ENCODE data around the gene MYCBP.
"Not testable (repeated sequence)": the region's sequence is repeated elsewhere in the genome, so short reads cannot be mapped to it uniquely, and the experiment has no call there.

MYCBP gene

DNA sequence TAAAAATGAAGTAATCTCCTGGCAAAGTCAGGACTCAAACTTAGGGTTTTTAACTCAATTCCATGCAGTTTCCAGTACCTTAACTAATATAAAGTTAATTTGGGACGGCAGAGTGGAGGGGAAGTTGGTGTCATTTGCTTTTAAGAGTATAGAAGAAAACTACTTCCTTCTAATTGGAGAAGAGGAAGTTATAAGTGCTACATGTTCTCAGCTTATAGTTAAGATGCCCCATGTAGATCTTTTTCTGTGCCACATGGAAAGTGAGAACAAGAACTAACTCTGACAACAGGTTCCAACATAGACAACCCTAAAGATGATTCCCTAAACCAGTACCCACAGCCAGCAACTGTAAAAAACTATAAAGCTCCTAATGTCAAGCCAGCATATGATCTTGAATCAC lies 25.1 kb downstream of the MYCBP start:
- TF ChIP-seq, protein P1, sequence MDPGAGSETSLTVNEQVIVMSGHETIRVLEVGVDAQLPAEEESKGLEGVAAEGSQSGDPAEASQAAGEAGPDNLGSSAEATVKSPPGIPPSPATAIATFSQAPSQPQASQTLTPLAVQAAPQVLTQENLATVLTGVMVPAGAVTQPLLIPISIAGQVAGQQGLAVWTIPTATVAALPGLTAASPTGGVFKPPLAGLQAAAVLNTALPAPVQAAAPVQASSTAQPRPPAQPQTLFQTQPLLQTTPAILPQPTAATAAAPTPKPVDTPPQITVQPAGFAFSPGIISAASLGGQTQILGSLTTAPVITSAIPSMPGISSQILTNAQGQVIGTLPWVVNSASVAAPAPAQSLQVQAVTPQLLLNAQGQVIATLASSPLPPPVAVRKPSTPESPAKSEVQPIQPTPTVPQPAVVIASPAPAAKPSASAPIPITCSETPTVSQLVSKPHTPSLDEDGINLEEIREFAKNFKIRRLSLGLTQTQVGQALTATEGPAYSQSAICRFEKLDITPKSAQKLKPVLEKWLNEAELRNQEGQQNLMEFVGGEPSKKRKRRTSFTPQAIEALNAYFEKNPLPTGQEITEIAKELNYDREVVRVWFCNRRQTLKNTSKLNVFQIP (CRISPR knock-in tag; IDR thresholded peaks at IDR 0.05; ENCODE audit: borderline replicate concordance, low read depth) = no peak
- no peak for TF ChIP-seq PPARA (CRISPR knock-in tag; IDR thresholded peaks at IDR 0.05; ENCODE audit: borderline replicate concordance)
- TF ChIP-seq ZNF70 (CRISPR knock-in tag; IDR thresholded peaks at IDR 0.05) = no peak
- TF ChIP-seq, protein P2, sequence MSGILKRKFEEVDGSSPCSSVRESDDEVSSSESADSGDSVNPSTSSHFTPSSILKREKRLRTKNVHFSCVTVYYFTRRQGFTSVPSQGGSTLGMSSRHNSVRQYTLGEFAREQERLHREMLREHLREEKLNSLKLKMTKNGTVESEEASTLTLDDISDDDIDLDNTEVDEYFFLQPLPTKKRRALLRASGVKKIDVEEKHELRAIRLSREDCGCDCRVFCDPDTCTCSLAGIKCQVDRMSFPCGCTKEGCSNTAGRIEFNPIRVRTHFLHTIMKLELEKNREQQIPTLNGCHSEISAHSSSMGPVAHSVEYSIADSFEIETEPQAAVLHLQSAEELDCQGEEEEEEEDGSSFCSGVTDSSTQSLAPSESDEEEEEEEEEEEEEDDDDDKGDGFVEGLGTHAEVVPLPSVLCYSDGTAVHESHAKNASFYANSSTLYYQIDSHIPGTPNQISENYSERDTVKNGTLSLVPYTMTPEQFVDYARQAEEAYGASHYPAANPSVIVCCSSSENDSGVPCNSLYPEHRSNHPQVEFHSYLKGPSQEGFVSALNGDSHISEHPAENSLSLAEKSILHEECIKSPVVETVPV (CRISPR knock-in tag; IDR thresholded peaks at IDR 0.05) = no peak
- TF ChIP-seq GLIS3 (CRISPR knock-in tag; IDR thresholded peaks at IDR 0.05) = no peak
- TF ChIP-seq OSR1 (CRISPR knock-in tag; IDR thresholded peaks at IDR 0.05) = no peak
- TF ChIP-seq ZFP30 (CRISPR knock-in tag; IDR thresholded peaks at IDR 0.05) = no peak
- TF ChIP-seq ZC3H10 (CRISPR knock-in tag; IDR thresholded peaks at IDR 0.05) = no peak
- TF ChIP-seq TOX (CRISPR knock-in tag; IDR thresholded peaks at IDR 0.05; ENCODE audit: borderline replicate concordance) = no peak
- no peak for TF ChIP-seq TCF4 (CRISPR knock-in tag; IDR thresholded peaks at IDR 0.05; ENCODE audit: borderline replicate concordance)
- ATAC-seq = no peak

DNA sequence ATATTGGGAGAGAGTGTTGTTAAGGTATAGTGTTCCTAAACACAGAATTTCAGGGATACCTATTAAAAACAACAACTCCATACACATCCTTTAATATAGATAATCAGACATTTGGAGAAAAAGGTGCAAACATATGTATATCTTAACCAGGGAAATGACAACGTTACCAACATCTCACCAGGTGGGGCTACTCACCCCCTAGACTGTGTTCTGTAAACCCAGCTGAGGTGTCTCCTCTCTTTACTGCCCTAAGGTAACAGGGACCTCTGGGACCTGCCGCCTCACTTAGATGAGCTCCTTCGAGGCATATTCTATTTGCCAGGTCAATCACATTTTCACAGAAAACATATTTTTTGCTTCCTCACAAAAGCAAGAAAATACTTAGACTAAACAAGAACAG lies 26.9 kb downstream of the MYCBP start:
- ATAC-seq = no peak
- no peak for TF ChIP-seq ESRRG (CRISPR knock-in tag; IDR thresholded peaks at IDR 0.05)
- TF ChIP-seq, protein P3, sequence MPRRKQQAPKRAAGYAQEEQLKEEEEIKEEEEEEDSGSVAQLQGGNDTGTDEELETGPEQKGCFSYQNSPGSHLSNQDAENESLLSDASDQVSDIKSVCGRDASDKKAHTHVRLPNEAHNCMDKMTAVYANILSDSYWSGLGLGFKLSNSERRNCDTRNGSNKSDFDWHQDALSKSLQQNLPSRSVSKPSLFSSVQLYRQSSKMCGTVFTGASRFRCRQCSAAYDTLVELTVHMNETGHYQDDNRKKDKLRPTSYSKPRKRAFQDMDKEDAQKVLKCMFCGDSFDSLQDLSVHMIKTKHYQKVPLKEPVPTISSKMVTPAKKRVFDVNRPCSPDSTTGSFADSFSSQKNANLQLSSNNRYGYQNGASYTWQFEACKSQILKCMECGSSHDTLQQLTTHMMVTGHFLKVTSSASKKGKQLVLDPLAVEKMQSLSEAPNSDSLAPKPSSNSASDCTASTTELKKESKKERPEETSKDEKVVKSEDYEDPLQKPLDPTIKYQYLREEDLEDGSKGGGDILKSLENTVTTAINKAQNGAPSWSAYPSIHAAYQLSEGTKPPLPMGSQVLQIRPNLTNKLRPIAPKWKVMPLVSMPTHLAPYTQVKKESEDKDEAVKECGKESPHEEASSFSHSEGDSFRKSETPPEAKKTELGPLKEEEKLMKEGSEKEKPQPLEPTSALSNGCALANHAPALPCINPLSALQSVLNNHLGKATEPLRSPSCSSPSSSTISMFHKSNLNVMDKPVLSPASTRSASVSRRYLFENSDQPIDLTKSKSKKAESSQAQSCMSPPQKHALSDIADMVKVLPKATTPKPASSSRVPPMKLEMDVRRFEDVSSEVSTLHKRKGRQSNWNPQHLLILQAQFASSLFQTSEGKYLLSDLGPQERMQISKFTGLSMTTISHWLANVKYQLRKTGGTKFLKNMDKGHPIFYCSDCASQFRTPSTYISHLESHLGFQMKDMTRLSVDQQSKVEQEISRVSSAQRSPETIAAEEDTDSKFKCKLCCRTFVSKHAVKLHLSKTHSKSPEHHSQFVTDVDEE (CRISPR knock-in tag; IDR thresholded peaks at IDR 0.05) = no peak
- no peak for TF ChIP-seq ARNTL (CRISPR knock-in tag; IDR thresholded peaks at IDR 0.05; ENCODE audit: borderline replicate concordance, low read depth)
- no peak for TF ChIP-seq OSR1 (CRISPR knock-in tag; IDR thresholded peaks at IDR 0.05)
- no peak for TF ChIP-seq SNAI2 (CRISPR knock-in tag; IDR thresholded peaks at IDR 0.05)
- no peak for TF ChIP-seq PPARA (CRISPR knock-in tag; IDR thresholded peaks at IDR 0.05; ENCODE audit: borderline replicate concordance)
- no peak for TF ChIP-seq CSDC2 (CRISPR knock-in tag; IDR thresholded peaks at IDR 0.05)
- no peak for TF ChIP-seq ZNF70 (CRISPR knock-in tag; IDR thresholded peaks at IDR 0.05)
- no peak for TF ChIP-seq ZNF8 (CRISPR knock-in tag; IDR thresholded peaks at IDR 0.05)
- no peak for TF ChIP-seq TOX (CRISPR knock-in tag; IDR thresholded peaks at IDR 0.05; ENCODE audit: borderline replicate concordance)
- TF ChIP-seq, protein P4, sequence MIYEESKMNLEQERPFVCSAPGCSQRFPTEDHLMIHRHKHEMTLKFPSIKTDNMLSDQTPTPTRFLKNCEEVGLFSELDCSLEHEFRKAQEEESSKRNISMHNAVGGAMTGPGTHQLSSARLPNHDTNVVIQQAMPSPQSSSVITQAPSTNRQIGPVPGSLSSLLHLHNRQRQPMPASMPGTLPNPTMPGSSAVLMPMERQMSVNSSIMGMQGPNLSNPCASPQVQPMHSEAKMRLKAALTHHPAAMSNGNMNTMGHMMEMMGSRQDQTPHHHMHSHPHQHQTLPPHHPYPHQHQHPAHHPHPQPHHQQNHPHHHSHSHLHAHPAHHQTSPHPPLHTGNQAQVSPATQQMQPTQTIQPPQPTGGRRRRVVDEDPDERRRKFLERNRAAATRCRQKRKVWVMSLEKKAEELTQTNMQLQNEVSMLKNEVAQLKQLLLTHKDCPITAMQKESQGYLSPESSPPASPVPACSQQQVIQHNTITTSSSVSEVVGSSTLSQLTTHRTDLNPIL (CRISPR knock-in tag; IDR thresholded peaks at IDR 0.05; ENCODE audit: low read depth) = no peak
- TF ChIP-seq ZFP30 (CRISPR knock-in tag; IDR thresholded peaks at IDR 0.05) = no peak
- TF ChIP-seq RARB (CRISPR knock-in tag; IDR thresholded peaks at IDR 0.05) = no peak
- TF ChIP-seq, protein P1 (CRISPR knock-in tag; IDR thresholded peaks at IDR 0.05; ENCODE audit: borderline replicate concordance, low read depth) = no peak
- TF ChIP-seq ISL1 (CRISPR knock-in tag; IDR thresholded peaks at IDR 0.05) = no peak
- no peak for TF ChIP-seq ZNF565 (CRISPR knock-in tag; conservative IDR thresholded peaks at IDR 0.05; ENCODE audit: low read depth)
- TF ChIP-seq, protein P5, sequence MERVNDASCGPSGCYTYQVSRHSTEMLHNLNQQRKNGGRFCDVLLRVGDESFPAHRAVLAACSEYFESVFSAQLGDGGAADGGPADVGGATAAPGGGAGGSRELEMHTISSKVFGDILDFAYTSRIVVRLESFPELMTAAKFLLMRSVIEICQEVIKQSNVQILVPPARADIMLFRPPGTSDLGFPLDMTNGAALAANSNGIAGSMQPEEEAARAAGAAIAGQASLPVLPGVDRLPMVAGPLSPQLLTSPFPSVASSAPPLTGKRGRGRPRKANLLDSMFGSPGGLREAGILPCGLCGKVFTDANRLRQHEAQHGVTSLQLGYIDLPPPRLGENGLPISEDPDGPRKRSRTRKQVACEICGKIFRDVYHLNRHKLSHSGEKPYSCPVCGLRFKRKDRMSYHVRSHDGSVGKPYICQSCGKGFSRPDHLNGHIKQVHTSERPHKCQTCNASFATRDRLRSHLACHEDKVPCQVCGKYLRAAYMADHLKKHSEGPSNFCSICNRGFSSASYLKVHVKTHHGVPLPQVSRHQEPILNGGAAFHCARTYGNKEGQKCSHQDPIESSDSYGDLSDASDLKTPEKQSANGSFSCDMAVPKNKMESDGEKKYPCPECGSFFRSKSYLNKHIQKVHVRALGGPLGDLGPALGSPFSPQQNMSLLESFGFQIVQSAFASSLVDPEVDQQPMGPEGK (CRISPR knock-in tag; IDR thresholded peaks at IDR 0.05; ENCODE audit: borderline replicate concordance) = no peak
- TF ChIP-seq TCF4 (CRISPR knock-in tag; IDR thresholded peaks at IDR 0.05; ENCODE audit: borderline replicate concordance) = no peak
- no peak for TF ChIP-seq ZFP3 (CRISPR knock-in tag; IDR thresholded peaks at IDR 0.05)
- TF ChIP-seq BACH2 (CRISPR knock-in tag; IDR thresholded peaks at IDR 0.05; ENCODE audit: borderline replicate concordance) = no peak

DNA sequence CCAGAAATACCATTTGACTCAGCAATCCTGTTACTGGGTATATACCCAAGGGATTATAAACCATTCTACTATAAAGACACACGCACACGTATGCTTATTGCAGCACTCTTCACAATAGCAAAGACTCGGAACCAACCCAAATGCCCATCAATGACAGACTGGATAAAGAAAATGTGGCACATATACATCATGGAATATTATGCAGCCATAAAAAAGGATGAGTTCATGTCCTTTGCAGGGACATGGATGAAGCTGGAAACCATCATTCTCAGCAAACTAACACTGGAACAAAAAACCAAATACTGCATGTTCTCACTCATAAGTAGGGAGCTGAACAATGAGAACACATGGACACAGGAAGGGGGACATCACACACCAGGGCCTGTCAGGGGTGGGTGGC lies 28.1 kb downstream of the MYCBP start:
- ATAC-seq = not testable (repeated sequence)
